Measurements from ENCODE around the gene RHOXF2. TPM values are rescaled to one million over a fixed set of nuclear protein-coding genes. Genes with fewer than 3 reads are reported as not detected.

The RHOXF2 gene
- total RNA-seq, 1 experiment from 2014 or later: not detected

Other genes starting within 250 kb of the RHOXF2 start
- 4.2 and 7.3 TPM in 2 replicates for gene NKAP, start 214.9 kb upstream of the RHOXF2 start, total RNA-seq (2014; rRNA removed; shearing (Covaris generic))
- gene RHOXF2B, start 80.9 kb upstream of the RHOXF2 start, total RNA-seq (2014; rRNA removed; shearing (Covaris generic)): not detected in 2 replicates
- gene RHOXF1, start 42.7 kb upstream of the RHOXF2 start, total RNA-seq (2014; rRNA removed; shearing (Covaris generic)): not detected in 2 replicates
- gene ZBTB33, start 92.2 kb downstream of the RHOXF2 start, total RNA-seq (2014; rRNA removed; shearing (Covaris generic)): 14.2 and 14.3 TPM in 2 replicates
- gene TMEM255A, start 152.8 kb downstream of the RHOXF2 start, total RNA-seq (2014; rRNA removed; shearing (Covaris generic)): 0.16 TPM in 1 of 2 replicates, not detected in the other
- gene ATP1B4, start 203.5 kb downstream of the RHOXF2 start, total RNA-seq (2014; rRNA removed; shearing (Covaris generic)): not detected in 2 replicates